Measurements from ENCODE around the gene NPY5R.

The NPY5R gene

GRCh38 chr4:163343604-163344146 is at the start of gene NPY5R:
Gene NPY5R, plus strand, starts transcription at chr4:163343892. Its CDS starts 6,382 bp downstream, at chr4:163350274.
- DNase-seq: no peak

GRCh38 chr4:163295138-163295537 is 48.6 kb upstream of the NPY5R start:
- DNase-seq: no peak

GRCh38 chr4:163300445-163300844 is 43.2 kb upstream of the NPY5R start:
- no peak for DNase-seq

- DNase-seq: no peak
Measured at GRCh38 chr4:163303069-163303468, 40.6 kb upstream of the NPY5R start.

GRCh38 chr4:163309466-163309865 is 34.2 kb upstream of the NPY5R start:
- no peak for DNase-seq

- DNase-seq: no peak
Measured at GRCh38 chr4:163317110-163317509, 26.6 kb upstream of the NPY5R start.

- DNase-seq: no peak
Measured at GRCh38 chr4:163330916-163331628, 12.6 kb upstream of the NPY5R start.

GRCh38 chr4:163331629-163332376 is 11.9 kb upstream of the NPY5R start:
- DNase-seq: peak; percentile 23

GRCh38 chr4:163332526-163333406 is 10.9 kb upstream of the NPY5R start, which contains the start of gene NPY1R:
Gene NPY1R, minus strand, starts transcription at chr4:163332596. Its CDS starts 6,042 bp downstream, at chr4:163326554.
- peak; percentile 71 for DNase-seq

GRCh38 chr4:163335384-163335783 is 8.3 kb upstream of the NPY5R start:
- DNase-seq: no peak

GRCh38 chr4:163344147-163345125 is 744 bp downstream of the NPY5R start:
- no peak for DNase-seq

GRCh38 chr4:163350672-163351071 is 7.0 kb downstream of the NPY5R start:
- DNase-seq: no peak

- DNase-seq: no peak
Measured at GRCh38 chr4:163353054-163353453, 9.4 kb downstream of the NPY5R start.

GRCh38 chr4:163356104-163356503 is 12.4 kb downstream of the NPY5R start:
- DNase-seq: no peak

- DNase-seq: no peak
Measured at GRCh38 chr4:163367651-163368050, 24.0 kb downstream of the NPY5R start.

- DNase-seq: no peak
Measured at GRCh38 chr4:163372029-163372428, 28.3 kb downstream of the NPY5R start.

- DNase-seq: no peak
Measured at GRCh38 chr4:163378661-163379060, 35.0 kb downstream of the NPY5R start.

GRCh38 chr4:163380703-163381102 is 37.0 kb downstream of the NPY5R start:
- DNase-seq: no peak

GRCh38 chr4:163382178-163382869 is 38.6 kb downstream of the NPY5R start:
- no peak for DNase-seq

- no peak for DNase-seq
Measured at GRCh38 chr4:163384434-163384833, 40.7 kb downstream of the NPY5R start.

- DNase-seq: no peak
Measured at GRCh38 chr4:163384926-163385325, 41.2 kb downstream of the NPY5R start.

All from fibroblast of skin of right biceps (primary cell).